HCEC 1CT (cell line): ENCODE results near the gene CACHD1.
"Not testable (repeated sequence)": the region's sequence is repeated elsewhere in the genome, so short reads cannot be mapped to it uniquely, and the experiment has no call there.

Experiments used
- DNase-seq: peaks from one replicate; pipeline ENCODE4 v3.0.0-alpha.2; 2017

The CACHD1 gene

DNA sequence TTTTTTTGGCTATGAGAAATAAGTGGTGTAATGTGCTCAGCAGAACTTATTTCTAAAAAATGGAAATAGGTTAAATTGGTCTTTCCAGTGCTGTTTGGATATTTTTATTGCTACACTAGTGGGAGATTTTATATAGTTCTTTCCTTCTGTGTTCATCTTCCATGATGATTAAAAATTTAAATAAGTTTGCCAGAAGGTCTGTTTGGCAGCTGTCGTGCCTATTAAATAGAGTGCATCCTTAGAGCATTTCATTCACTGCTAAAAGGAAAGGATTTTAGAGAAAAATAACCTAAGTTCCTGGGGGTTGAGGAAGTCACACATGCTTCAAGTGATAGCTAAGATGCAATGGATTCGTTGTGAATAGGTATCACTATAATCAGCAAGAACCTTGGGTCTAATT lies 245.3 kb downstream of the CACHD1 start:
- no peak for DNase-seq

DNA sequence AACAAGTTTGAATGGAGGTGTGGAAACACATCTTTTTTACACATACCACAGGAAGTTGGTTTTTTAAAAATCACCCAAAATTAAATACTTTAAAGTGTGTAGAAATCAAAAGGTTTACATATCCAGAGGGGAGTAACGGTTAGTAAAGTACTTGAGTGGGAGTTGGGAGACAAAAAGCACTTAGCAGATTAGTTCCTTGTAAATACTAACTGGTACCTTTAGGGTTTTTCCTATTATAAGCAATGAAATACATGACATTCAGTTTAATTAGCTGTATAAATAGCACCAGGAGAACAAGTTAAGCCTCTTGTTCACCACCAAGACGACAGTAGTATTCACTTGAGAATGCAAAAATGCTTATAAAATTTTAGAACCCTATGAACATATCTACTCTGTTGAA lies 251.2 kb downstream of the CACHD1 start:
- DNase-seq: no peak

DNA sequence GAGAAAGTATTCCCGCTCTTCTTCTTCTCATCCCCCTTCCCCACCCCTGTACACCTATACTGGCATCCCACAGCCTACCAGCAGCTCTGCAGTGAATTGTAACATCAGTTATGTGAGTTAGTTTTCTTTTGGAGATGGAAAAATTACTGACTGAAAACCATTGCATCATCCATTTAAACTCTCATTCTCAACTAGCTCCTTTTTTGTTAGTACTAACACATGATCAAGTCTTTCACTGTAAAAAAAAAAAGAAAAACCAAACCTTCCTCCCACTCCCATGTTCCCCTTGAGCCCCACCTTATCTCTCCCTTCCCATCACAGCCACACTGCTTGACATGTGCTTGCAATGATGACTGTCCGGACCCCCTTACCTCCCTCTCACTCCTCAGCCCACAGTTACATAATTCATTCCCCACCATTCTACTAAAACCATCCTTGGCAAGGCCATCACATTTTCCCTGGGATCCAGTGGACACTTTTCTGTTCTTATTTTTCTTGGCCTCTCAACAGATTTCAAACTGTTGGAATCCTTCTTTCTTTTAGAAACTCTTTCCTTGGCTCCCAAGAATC lies 251.7 kb downstream of the CACHD1 start:
- DNase-seq: no peak

DNA sequence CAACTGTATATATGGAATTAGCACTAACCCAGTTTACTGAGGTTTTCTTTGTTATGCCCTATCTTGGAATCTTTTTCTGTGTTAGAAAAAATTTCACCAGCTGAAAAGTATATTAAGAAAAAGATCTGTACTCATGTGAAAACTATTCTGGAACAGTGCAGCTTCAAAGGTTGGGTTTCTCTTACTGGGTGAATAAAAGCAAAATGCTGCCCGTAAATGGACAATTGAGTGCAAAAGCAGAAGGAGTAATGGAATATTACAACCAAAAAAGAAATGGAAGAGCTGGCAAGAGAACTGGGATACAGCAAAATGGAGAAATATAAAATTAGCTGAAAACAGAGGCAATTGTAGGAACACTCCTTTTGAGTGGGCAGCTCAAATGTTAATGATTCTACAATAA lies 257.9 kb downstream of the CACHD1 start:
- DNase-seq: no peak

DNA sequence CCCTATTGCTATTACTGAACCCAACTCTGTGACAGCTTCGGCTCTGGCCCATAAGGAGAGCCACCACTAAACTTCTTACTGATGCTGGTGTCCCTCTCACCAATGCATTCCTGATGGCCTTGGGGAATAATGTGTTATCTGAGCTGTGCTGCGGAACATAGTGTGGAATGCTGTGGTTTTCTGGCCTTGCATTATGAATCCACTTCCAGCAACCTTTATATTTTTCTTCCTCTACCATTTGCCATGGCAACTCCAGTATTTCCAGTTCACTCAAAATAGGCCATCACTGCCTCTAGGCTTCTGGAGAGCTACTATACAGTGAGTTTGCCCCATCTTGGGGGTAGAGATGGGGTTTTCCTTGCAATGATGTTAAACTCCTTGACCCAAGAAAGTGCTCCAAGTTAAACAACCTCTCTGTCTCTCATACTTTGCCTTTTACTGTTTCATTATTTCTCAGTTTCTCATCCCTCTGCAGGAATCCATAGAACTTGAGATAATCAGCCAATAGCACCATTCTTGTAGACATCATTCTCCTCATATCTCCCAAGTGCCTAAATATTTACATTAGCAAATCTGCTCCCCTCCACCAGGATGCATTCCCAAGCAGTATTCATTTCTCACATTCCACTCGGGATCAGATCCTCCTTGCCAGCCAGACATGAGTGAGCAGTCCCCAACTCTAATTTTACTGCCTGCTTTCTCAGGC lies 263.8 kb downstream of the CACHD1 start:
- no peak for DNase-seq

DNA sequence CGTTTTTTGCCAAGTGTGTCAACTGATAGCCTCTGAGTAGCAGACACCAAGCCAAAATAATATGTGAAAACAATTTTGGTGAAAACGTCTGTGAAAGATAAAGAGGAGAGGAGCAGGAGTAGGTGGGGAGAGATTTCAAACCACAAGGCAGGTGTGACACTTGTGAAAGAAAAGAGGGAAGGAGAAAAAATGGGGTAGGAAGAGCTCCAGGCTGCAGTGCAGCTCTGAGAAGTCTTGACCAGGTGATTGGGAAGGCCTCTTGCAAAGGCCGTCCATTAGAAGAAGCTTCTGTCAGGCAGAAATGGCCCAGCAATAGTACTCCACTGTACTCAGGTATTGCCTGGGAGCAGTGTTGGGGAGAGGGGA lies 264.3 kb downstream of the CACHD1 start:
- DNase-seq: no peak

DNA sequence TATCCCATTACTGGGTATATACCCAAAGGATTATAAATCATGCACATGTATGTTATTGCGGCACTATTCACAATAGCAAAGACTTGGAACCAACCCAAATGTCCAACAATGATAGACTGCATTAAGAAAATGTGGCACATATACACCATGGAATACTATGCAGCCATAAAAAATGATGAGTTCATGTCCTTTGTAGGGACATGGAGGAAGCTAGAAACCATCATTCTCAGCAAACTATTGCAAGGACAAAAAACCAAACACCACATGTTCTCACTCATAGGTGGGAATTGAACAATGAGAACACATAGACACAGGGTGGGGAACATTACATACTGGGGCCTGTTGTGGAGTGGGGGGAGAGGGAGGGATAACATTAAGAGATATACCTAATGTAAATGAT lies 270.8 kb downstream of the CACHD1 start:
- DNase-seq: not testable (repeated sequence)
